Left colon (tissue), 2 donors: ENCODE results near the gene AWAT2. TPM values are rescaled to one million over a fixed set of nuclear protein-coding genes. Genes with fewer than 3 reads are reported as not detected.

Source experiments
- ATAC-seq: fragments of 200-7000 bp; cut with Tn5 transposase; one replicate; pipeline ENCODE4 v1.9.1; 2020; ENCODE audit warnings: mild to moderate bottlenecking, moderate library complexity
- DNase-seq, 2 donors: peaks; one replicate each; pipeline ENCODE4 v3.0.0-alpha.2; 2020
- intact Hi-C, 2 donors: fragments of 100-400 bp; cut with DNase I in 1 of 2; cut with micrococcal nuclease in 1 of 2; formaldehyde crosslinking; loops; one replicate each; pipeline versions ENCODE4 v1.11.2 to v1.14.0; 2022; cut with DNase I, micrococcal nuclease
- total RNA-seq, 2 donors: library from RNA; stranded (reverse); fragmentation: NEBNext Ultra II Directional; extraction: Animal tissue kit (Norgen Biotek cat#: 25700); gene quantifications; one replicate each; pipeline ENCODE4 v1.2.1, GENCODE V29; 2021
- donor health status: DM: no; HTN: no; CAD: no.
- donor health status: DM: yes; HTN: yes; CAD: no.

Gene AWAT2
- total RNA-seq, 2 donors from 2014 or later = not detected

DNA sequence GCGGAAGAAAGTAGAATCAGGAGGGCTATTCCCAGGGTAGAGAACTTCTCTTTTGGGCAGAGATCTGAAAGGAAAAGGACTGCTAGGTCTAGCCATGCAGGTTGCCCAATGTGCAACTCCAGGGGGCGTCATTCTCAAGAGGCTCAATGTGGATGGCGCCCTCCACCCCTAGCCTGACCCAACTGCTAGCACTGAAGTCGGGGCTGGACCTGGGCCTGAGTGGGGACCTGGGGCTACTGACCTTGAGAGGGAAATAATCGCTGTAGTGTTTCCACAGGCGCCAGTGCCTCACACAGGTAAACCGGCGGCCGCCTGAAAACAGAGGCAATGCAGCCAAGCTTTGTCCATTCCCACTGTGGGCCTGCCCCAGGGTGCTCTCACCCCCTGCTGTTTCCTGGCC lies 6.1 kb downstream of the AWAT2 start:
- intact Hi-C loops = no loop called here
- DNase-seq = no peak
- ATAC-seq = no peak

DNA sequence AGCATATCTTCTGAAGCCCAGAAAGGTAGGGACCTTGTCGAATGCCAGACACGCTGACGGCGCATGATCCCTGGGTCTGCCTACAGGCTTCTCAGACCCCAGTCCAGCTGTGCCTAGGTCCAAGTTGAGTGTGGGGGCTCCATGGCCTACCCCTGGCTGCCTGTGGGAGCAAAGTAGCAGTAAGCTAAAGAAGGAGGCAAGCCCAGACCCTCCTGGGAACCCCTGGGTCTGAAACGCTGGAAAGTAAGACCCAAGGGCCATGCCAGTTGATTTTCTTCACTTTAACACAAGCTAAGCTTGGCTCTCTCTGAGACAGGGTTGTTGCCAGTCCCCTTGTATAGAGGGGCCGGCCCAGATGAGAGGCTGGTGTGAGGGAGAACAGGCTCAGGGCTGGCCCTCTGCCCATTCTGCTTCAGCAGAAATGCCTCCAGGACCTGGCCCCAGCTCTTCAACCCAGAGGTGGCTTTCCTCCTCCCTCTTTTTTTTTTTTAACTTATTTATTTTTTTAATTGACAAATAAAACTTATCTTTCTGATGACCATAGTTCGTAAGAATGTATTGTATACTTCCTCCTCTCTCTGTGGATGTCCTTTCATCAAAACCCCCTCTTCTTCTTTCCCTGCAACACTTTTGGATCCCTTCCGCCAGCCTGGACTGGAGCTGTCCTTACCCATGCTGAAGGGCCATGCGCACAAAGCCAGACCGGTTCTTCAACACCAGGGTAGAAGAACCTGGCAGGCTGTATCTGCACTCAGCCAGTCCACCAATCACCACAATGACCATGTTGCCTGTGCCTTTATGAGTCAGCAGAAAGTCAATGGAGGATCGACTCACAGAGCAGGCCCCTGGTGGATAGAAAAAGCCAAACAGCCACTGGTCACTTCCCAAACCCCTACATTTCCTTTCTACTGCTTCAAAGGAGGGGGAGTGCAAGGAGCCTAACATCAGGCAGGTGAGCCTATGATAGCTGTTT lies 7.1 kb downstream of the AWAT2 start:
- intact Hi-C loops = no loop called here
- ATAC-seq = no peak
- no peak for DNase-seq

DNA sequence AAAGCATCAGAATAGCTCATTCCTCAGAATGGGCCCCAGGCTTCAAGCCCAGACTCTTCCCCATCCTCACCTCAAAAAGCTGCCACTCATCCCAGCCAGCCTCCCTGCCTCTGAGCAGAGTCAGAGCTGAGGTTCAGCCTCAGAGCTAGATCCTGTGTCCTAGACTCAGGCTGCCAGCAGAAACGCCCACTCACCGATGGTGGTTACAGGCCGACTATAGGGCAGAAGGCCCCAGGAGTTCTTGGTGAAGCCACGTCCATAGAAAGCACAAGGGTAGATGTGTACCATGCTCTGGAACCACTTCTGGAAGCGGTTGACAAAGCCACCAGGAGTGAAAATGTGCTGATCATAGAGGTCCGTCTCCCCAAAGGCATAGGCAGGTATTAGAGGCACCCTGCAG lies 7.7 kb downstream of the AWAT2 start:
- intact Hi-C loops = no loop called here
- DNase-seq (no peak), ATAC-seq (no peak)

DNA sequence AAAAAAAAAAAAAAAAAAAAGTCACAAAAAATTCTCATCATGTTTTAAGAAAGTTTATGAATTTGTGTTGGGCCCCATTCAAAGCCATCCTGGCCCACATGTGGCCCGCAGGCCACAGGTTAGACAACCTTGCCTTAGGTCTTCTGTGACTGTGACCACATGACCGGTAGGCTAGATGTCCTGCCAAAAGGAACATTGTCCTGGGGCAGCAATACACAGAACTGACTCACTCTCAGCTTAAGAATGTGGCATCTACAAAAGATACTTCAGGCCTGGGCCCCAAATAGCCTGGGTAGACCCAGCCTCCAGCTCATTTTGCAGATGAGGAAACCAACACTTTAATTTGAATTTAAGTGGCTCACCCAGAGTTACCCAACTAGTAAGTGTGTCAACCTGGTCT lies 10.0 kb downstream of the AWAT2 start:
- intact Hi-C loops = no loop called here

DNA sequence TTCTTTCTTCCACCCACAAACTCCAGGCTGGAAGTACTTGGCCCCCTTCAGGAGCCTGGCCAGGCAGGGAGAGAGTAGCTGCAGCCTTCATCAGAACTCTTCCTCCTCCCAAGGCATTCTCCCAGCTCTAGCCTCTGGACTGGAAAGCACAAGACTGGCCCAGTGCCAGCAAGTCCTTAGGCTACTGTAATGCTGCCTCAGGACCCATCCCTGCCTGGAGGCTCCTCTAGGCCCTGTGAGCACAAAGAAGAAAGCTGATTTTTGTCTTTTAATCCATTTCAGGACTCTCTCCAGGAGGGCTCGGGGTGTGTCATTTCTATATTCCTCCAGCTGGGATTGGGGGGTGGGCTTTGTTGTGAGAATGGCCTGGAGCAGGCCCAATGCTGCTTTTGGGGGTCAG lies 10.8 kb downstream of the AWAT2 start:
- DNase-seq (peak in 1 of 2 donors; percentile 27), ATAC-seq (no peak)
- intact Hi-C loops = no loop called here

More for the DNA sequence above, 10.0 kb downstream of the AWAT2 start:
- ATAC-seq (no peak), DNase-seq (no peak)

DNA sequence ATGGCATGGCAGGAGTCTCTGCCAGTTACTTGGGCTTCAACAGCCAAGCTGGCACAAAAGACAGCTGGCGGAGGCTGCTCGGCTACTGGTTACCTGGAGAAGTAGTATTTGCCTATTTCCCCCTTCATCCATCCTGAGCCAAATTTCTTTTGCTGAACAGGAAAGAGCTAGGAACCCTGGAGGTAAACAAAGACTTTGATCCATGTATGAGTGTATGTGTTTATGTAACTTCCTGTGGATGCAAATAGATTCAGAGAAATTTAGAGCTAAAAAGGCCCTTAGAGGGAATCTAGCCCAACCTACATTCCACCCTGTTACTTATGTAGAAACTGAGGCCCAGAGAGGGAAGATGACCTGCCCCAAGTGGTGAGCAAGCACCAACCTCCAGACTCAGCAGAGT lies 11.2 kb downstream of the AWAT2 start:
- ATAC-seq (no peak), DNase-seq (no peak)
- intact Hi-C loops = no loop called here

DNA sequence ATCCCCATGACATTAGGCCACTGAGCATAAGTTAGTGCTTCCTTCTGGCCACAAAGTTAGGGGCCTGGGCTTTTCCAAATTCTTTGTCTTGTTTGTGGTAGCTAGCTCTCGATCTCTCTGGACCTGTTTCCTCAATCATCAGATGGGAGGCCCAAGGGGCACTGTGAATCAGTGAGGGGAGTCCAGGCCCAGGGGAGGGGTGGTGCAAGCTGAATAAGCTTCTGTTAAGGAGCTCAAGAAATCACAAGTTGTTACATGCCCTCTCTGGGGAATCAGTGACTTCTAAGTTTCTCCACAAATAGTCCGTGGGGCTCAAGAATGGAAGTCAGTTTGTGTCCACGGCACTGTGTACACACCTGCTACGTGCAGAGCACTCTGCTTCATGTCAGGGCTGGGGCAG lies 15.1 kb downstream of the AWAT2 start:
- intact Hi-C loops = no loop called here
- ATAC-seq (no peak), DNase-seq (no peak)

DNA sequence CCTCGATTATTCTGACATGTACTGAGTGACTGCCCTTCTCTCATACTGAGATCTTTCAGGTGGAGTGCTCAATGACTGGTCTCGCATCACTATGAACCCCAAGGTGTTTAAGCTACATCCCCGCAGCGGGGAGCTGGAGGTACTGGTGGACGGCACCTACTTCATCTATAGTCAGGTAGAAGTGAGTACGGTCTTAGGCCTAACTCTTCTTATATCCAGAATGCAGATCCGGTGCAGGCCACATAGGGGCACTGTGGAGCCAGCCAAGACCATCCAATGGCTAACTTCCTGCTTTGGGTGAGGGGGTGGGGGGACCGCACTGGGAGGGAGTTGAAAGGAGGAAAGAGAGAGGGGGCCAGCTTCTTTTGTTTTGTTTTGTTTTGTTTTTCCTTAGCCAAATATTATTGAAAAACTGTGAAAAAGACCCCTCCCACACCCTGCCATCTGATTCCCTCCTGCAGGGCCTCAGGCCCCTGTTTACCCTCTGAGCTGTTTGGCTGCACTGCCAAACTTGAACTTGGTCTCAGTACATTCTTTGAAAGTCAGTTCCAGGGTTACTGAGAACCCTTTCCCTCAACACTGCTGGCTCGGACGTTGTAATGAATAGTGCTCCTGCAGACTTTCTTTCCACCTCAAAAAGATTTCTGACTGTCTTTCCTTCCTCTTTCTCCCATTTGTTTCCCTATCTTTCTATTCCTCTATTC lies 16.2 kb downstream of the AWAT2 start:
- ATAC-seq = peak; percentile 45
- intact Hi-C loops = no loop called here
- DNase-seq = peak in 1 of 2 donors; percentile 25

DNA sequence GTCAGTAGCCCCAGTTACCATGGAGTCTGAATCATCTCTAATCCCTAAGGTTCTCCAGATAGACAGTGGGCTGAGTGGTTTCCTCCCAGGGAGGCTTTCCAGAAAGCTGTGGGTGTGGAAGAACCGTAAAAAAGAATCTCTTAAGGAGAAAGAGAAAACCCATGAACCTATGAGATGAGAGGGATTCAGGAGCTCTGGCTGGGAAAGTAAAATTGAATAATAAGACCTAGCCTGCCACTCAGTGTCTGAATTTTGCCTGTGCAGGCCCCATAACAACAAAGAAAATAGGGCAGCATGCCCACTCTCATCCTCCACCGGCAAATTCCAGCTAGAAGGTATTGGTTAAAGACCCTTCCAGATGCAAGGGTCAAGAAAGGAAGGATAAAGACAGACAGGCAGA lies 16.9 kb downstream of the AWAT2 start:
- no peak for ATAC-seq
- intact Hi-C loops = no loop called here

DNA sequence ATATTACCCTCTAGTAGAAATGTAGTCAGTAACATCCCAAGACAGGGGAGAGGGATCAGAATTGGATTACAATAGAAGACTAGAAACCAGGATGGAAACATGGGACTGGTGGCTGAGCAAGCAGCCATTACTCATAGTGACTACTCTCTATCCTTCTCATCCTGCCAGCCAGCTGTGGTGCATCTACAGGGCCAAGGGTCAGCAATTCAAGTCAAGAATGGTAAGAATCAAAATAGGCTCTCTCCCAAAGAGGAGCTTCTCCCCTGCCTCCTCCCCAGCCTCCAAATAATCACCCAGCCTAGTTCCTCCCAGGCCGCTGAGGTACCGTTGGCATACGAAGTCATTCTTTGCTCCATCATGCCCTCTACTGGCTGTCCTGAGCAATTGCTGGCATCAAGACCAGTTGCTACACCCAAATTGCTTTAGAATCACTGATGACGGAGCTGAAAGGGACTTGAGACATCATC lies 19.4 kb downstream of the AWAT2 start:
- intact Hi-C loops = no loop called here
- ATAC-seq = peak; percentile 75
- peak in 1 of 2 donors; percentile 18 for DNase-seq

More for the DNA sequence above, 16.9 kb downstream of the AWAT2 start:
- DNase-seq = no peak

DNA sequence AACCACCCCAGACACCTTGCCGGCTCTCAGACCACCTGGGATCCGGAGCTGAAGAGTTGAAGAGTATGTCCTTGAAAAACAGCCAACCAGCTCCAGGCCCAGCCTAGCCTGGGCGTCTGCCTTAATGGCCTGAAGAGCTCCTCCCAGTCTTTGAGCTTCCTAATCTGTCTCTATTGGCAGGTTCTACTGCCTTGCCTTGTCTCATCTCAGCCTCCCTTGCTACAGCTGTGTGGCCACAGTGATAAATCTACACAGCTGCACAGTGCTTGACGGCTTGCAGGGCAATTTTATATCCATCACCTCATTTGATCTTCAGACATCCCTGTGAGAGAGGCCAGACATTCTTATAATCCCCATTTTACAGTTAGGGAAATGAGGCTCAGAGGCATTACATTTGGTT lies 19.9 kb downstream of the AWAT2 start:
- intact Hi-C loops = no loop called here
- ATAC-seq (no peak), DNase-seq (no peak)

DNA sequence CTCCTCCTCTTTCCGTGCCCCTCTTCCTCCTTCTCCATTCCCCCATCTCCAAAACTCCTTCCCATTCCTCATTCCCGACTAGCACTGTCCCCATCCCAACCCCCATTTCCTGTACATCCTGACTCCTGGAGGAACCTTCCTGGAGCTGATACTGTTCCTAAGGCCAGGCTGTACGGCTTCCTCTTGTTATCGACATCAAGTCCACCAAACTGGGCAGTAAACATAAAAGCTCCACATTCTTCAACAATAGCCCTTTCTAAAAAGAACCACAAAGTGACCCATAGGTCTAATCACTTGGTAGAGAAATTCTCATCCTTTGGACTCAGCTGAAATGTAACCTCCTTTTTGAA lies 22.9 kb downstream of the AWAT2 start:
- ATAC-seq = no peak
- DNase-seq = no peak
- intact Hi-C loops = no loop called here

DNA sequence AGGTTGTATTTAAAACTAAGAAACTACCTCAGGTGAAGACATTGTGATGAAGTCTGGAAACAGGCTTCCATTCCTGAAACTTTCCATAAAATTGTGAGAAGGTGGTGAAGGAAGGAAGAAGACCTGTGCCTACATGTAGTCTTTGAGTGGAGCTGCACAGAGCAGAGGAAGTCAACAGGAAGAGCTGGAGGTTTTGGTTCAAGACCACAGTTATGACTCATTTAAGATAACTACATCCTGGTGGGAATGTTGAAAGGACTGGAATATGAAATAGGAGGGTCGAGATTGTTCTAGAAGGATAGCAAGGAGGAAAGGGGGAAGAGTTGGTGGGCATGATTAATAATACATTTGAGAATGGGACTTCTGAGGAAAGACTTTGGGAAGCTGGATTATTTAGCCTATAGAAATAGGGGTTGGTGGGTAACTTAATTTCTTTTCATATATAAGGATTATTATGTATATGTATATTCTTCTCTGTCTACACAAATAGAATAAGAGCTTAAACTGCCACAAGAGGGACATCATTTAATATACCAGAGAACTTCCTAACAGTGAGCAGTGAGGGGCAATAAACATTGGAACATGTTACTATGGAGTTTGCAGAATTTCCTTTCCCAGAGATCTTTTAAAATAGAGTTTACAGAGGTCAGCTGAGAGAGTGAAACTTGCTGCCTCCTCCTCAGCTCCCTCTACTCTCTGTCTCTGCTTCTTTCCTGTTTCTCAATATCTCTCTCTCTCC lies 23.5 kb downstream of the AWAT2 start:
- intact Hi-C loops = no loop called here

DNA sequence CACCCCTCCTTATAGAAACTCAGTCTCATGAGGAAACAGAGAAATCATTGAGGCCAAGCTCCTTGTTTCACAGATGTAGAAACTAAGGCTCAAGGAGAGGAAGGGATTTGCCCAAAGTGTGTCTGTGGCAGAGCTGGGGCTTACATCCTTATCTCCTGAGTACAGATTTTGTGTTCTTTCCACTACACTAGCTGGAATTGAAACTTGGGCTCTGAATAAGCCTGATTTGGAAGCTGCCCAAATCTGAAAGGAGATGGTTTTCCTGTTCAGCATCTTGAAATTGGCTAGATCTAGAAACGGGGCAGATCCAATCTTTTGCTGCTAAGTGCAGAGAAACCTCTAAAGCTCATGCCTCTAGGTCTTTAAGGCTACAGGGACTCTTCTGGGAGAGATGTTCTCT lies 24.3 kb downstream of the AWAT2 start:
- intact Hi-C loops = no loop called here
- DNase-seq = no peak
- ATAC-seq = no peak

More for the DNA sequence above, 23.5 kb downstream of the AWAT2 start:
- DNase-seq (no peak), ATAC-seq (no peak)

DNA sequence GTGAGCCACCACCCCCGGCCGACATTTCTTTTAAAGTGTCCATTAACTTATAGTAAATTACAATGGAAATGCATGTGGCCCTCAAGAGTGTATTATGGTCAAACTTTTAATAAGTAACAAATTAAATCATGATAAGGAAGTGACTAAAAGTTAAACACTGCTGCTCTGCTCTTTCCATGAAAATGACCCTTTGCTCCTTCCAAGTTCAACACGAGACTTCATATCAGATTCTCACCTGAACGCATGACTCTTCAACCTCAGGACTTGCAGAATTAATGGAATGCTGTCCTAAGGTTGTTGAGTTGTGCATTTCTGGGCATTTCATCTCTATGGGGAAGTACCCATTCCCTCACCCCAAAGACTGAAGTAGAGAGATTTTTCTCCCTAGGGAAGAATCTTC lies 27.1 kb downstream of the AWAT2 start:
- DNase-seq = no peak
- intact Hi-C loops = no loop called here
- ATAC-seq = no peak

DNA sequence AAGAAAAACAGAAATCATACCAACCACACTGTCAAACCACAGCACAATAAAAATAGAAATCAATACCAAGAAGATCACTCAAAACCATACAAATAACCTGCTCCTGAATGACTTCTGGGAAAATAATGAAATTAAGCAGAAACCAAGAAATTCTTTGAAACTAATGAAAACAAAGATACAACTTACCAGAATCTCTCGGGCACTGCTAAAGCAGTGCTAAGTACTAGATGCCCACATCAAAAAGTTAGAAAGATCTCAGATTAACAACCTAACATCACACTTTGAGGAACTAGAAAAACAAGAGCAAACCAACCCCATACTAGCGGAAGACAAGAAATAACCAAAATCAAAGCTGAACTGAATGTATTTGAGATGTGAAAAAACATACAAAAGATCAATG lies 33.2 kb downstream of the AWAT2 start:
- intact Hi-C loops = no loop called here
- DNase-seq (no peak), ATAC-seq (no peak)

DNA sequence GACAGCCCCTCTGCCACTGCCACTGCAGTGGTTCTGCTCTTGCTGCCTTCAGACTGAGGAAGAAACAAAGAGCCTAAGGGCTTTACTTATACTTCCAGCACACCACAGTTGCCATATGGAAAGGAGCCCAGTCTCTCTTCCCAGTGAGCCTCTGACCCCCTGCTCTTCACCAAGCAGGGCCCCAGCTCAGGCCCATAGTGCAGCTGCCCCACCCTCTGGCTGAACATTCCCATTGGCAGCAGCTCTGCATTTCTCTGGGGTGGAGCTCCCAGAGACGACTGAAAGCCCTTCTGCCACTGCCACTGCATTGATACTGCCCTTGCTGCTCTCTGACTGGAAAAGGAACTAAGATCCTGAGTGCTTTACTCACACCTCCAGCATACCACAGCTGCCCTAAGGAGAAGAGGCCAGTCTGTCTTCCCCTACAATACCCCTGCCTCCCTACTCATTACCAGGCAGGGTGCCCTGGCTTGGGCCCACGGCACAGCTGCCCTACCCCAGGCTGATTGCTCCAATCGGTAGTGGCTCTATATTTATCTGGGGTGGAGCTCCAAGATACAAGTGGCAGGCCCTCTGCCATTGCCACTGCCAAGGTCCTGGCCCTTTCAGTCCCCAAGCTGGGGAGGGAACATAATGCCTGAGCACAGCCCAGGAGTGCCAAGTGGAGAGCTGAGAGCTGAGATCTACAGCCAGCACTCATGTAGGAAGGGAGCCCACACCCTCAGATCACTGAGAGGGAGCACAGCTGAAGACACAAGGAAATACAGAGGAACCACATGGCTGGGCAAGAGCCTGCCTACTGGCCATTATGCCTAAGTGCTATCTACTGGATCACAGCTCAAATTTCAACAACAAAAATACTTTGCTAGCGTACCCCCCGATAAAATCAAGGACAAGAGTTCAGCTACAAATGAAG lies 36.0 kb downstream of the AWAT2 start:
- intact Hi-C loops = no loop called here
- ATAC-seq = peak; percentile 60
- no peak for DNase-seq

DNA sequence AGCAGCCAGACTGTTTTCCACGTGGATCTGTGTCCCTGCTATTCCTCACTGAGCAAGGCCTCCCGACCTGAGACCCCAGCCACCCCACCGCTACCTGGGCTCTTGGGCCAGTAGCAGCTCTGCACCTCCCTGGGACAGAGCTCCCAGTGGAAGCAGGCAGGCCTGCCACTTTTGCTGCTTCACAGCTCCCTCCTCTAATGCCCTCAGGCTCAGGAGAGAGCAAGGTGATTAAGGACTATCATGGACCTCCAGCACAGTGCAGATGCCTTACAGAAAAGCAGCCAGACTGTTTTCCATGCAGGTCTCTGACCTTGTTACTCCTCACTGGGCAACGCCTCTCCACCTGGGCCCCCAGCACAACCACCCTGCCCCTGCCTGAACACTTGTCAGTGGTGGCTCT lies 37.0 kb downstream of the AWAT2 start:
- no peak for DNase-seq
- intact Hi-C loops = no loop called here
- ATAC-seq = no peak

DNA sequence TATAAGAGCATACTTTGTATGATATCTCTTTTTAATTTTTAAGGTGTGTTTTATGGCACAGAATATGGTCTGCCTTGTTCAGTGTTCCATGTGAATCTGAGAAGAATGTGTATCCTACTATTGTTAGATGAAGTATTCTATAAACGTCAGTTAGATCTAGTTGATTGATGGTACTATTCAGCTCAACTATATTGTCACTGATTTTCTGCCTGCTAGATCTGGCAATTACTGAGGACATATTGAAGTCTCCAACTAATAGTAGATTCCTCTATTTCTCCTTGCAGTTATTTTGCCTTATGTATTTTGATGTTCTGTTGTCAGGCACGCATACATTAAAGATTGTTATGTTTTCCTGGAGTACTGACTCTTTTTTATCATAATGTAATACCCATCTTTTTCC lies 39.8 kb downstream of the AWAT2 start:
- intact Hi-C loops = no loop called here
- DNase-seq (no peak), ATAC-seq (no peak)
